Regular cardiac myocyte (primary cell): ENCODE data around the gene TM7SF3. TPM values are rescaled to one million over a fixed set of nuclear protein-coding genes. Genes with fewer than 3 reads are reported as not detected.

Experiments
- total RNA-seq: library from RNA; depleted of rRNA; stranded (reverse); fragments of >200 nt; gene quantifications from 2 replicates; pipeline ENCODE4 v1.2.3, GENCODE V29; 2014

TM7SF3 gene, protein sequence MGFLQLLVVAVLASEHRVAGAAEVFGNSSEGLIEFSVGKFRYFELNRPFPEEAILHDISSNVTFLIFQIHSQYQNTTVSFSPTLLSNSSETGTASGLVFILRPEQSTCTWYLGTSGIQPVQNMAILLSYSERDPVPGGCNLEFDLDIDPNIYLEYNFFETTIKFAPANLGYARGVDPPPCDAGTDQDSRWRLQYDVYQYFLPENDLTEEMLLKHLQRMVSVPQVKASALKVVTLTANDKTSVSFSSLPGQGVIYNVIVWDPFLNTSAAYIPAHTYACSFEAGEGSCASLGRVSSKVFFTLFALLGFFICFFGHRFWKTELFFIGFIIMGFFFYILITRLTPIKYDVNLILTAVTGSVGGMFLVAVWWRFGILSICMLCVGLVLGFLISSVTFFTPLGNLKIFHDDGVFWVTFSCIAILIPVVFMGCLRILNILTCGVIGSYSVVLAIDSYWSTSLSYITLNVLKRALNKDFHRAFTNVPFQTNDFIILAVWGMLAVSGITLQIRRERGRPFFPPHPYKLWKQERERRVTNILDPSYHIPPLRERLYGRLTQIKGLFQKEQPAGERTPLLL
- 104 and 141 TPM in 2 replicates for total RNA-seq

DNA sequence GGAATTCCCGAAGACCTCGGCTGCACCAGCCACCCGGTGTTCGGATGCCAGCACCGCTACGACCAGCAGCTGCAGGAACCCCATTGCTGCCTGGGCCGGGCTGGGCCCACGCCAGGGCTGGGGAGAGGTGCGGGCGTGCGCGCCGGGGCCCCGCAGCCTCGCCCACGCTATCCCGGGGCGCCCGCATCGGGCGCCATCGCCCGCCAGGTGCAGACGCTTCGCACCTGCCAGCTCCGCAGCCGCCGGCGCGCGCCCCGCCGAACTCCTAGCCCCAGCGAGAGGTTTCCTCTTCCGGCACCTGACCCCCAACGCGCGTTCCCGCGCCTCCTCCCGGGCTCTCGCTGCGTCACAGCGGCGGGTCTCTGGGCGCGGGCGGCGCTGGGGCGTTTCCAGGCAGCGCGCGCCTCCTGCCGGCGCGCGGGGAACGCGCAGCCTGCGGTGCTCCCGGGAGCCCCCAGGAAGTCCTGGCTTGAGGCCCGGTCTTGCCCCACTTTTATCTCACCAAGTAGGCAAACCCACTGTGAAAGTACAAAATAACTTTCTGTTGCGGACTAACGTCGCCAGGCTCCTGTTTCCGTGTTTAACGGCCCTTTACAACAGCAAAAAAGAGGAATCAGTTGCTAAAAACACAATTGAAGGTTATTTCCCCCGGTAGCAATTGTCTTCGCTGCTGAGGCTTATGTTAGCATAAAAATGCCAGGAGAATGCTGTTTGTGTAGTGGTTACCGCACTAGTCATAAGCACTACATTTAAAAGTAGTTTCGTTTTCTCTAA lies at the start of gene TM7SF3:
Gene TM7SF3, minus strand, starts transcription at position 300 of the 774 bp plus-strand sequence. Its CDS starts 216 bp downstream, at position 84.

DNA sequence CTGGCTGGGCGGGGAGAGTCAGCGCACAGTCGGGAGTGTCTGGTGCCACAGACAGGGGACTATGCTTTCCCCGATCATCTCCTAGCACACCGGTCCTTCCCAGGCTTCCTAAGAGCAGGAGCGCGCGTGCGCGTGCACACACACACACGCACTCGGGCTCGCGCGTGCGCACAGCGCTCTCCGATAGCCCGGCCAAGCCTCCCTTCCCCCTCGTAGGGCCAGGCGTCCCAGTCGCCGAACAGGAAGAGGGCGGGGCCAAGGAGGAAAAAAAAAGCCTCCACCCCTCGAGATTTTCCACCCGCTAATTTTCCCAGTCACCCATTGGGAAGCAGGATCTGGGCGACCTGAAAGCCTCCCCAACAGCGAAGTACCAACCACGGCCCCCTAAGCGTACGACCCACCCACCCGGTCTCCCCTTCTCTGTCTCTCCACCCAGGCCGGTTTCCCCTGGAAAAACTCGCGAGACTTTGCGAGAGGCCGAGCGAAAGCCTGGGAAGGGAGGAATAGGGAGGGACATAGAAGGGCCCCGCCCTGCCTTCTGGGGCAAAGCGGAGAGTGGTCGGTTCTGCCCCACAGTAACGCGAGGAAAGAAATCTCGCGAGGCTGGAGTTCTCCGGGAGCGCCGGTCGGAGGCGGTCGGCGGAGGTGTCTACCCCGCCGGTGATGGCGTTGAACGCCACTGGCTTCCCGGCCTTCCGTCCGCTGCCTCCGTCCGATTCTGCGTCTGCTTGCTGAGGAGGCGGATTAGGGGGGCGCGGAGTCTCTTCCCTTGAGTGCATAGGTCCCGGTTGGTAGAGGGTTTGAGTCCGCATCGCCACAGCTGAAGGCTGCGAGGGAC lies 76.1 kb downstream of the TM7SF3 start, which contains the start of the genes FGFR1OP2 and INTS13:
Gene FGFR1OP2, plus strand, starts transcription at position 608 of the 838 bp plus-strand sequence. CDS start 15,689 bp downstream, outside the sequence.
Gene INTS13, minus strand, starts transcription at position 119 of the 838 bp plus-strand sequence. CDS start 1,178 bp downstream, outside the sequence.

Other genes starting within 250 kb of the TM7SF3 start
- 18.0 and 21.7 TPM in 2 replicates for gene ITPR2, start 181.2 kb downstream of the TM7SF3 start, total RNA-seq
- 42.6 and 72.3 TPM in 2 replicates for gene INTS13, start 76.4 kb downstream of the TM7SF3 start, total RNA-seq
- 66.7 and 71.6 TPM in 2 replicates for gene FGFR1OP2, start 75.9 kb downstream of the TM7SF3 start, total RNA-seq
- 46.2 and 49.3 TPM in 2 replicates for gene MED21, start 8.2 kb upstream of the TM7SF3 start, total RNA-seq
- gene C12orf71, start 68.2 kb upstream of the TM7SF3 start, total RNA-seq: not detected in 2 replicates
- gene STK38L, start 229.9 kb upstream of the TM7SF3 start, total RNA-seq: 25.7 and 56.4 TPM in 2 replicates